Left ventricle myocardium inferior (tissue), 1 donor: ENCODE measurements around the gene WBP1. TPM values are rescaled to one million over a fixed set of nuclear protein-coding genes. Genes with fewer than 3 reads are reported as not detected.
"Not testable (repeated sequence)": the region's sequence is repeated elsewhere in the genome, so short reads cannot be mapped to it uniquely, and the experiment has no call there.

Source experiments
- DNase-seq: peaks from one replicate; pipeline ENCODE4 v3.0.0-alpha.2; 2020
- H3K27ac ChIP-seq: fragments of 200-600 bp; replicated peaks from 2 replicates; pipeline ENCODE4 v1.8.0; 2021
- H3K27me3 ChIP-seq: fragments of 200-600 bp; 2 replicates; pipeline ENCODE4 v1.8.0; 2021; ENCODE audit warnings: low read depth
- H3K36me3 ChIP-seq: fragments of 200-600 bp; 2 replicates; pipeline ENCODE4 v1.8.0; 2021
- H3K4me1 ChIP-seq: fragments of 200-600 bp; 2 replicates; pipeline ENCODE4 v1.8.0; 2021
- H3K4me3 ChIP-seq: fragments of 200-600 bp; 2 replicates; pipeline ENCODE4 v1.8.0; 2021; ENCODE audit warnings: mild to moderate bottlenecking, moderate library complexity
- H3K9me3 ChIP-seq: fragments of 200-600 bp; replicated peaks from 2 replicates; pipeline ENCODE4 v1.8.0; 2021
- CTCF ChIP-seq: fragments of 200-600 bp; IDR thresholded peaks from 2 replicates; pipeline ENCODE4 v1.8.0; 2021; ENCODE audit warnings: antibody characterized with exemption, mild to moderate bottlenecking, borderline replicate concordance
- intact Hi-C: fragments of 100-400 bp; cut with micrococcal nuclease; formaldehyde crosslinking; loops from one replicate; pipeline ENCODE4 v1.11.0; 2022
- total RNA-seq: library from RNA; stranded (reverse); fragmentation: NEBNext Ultra II Directional; extraction: Animal tissue kit (Norgen Biotek cat#: 25700); gene quantifications from one replicate; pipeline ENCODE4 v1.2.1, GENCODE V29; 2021
- donor health status: DM: no; HTN: yes; CAD: no; lungs with severe emphysema.

Gene WBP1
- total RNA-seq, 1 donor from 2014 or later: 46.1 TPM

- Histone ChIP-seq H3K9me3 (no peaks in the 10 kb centered on the region), H3K27ac (no peak overlapping the region), H3K4me3 (no peak overlapping the region), H3K27me3 (no peaks in the 10 kb centered on the region), H3K4me1 (peaks cover 44% of the 10 kb centered on the region), H3K36me3 (no peaks in the 10 kb centered on the region)
- DNase-seq: no peak
- intact Hi-C loops: no loop called here
- no peak for TF ChIP-seq CTCF
These were observed 38.9 kb upstream of the WBP1 start for GRCh38 chr2:74419345-74419744.

- H3K27ac ChIP-seq: no peak overlapping the region
- H3K36me3 ChIP-seq: peaks cover 1% of the 10 kb centered on the region
- no peaks in the 10 kb centered on the region for H3K27me3 ChIP-seq
- peaks cover 38% of the 10 kb centered on the region for H3K4me1 ChIP-seq
- intact Hi-C loops: no loop called here
- H3K4me3 ChIP-seq: no peak overlapping the region
- no peaks in the 10 kb centered on the region for H3K9me3 ChIP-seq
- TF ChIP-seq CTCF: no peak
- DNase-seq: no peak
These were observed 38.2 kb upstream of the WBP1 start for GRCh38 chr2:74420006-74420405.

GRCh38 chr2:74420443-74421103 is 37.7 kb upstream of the WBP1 start:
- H3K27ac ChIP-seq, H3K27me3 ChIP-seq, intact Hi-C loops, H3K36me3 ChIP-seq, H3K9me3 ChIP-seq, DNase-seq: not testable (repeated sequence)
- Histone ChIP-seq H3K4me1 (peaks cover 32% of the 10 kb centered on the region), H3K4me3 (peak overlapping the region; percentile 69)

GRCh38 chr2:74421221-74421870 is 36.9 kb upstream of the WBP1 start, which contains the start of the genes C2orf81 and WDR54:
Gene C2orf81, minus strand, starts transcription at chr2:74421619. Its CDS starts 59 bp downstream, at chr2:74421560.
Gene WDR54, plus strand, starts transcription at chr2:74421730. Its CDS starts 424 bp downstream, at chr2:74422154.
- Histone ChIP-seq H3K36me3 (peaks cover 14% of the 10 kb centered on the region), H3K4me1 (peaks cover 27% of the 10 kb centered on the region), H3K27ac (peak within 1 kb of the TSS; percentile 75), H3K27me3 (no peaks in the 10 kb centered on the region), H3K9me3 (no peaks in the 10 kb centered on the region), H3K4me3 (peak within 1 kb of the TSS; percentile 69)
- intact Hi-C loops: no loop called here
- DNase-seq: peak; percentile 89
- TF ChIP-seq CTCF: no peak

GRCh38 chr2:74423231-74424095 is 34.8 kb upstream of the WBP1 start:
- H3K36me3 ChIP-seq: peaks cover 35% of the 10 kb centered on the region
- TF ChIP-seq CTCF: no peak
- DNase-seq: no peak

More at GRCh38 chr2:74423231-74424095, 34.8 kb upstream of the WBP1 start:
- Histone ChIP-seq H3K27me3 (no peaks in the 10 kb centered on the region), H3K27ac (no peak overlapping the region), H3K4me3 (no peak overlapping the region), H3K9me3 (no peaks in the 10 kb centered on the region), H3K4me1 (peaks cover 23% of the 10 kb centered on the region)
- intact Hi-C loops: no loop called here
